Measurements from ENCODE around the gene CNTNAP5. TPM values are rescaled to one million over a fixed set of nuclear protein-coding genes. Genes with fewer than 3 reads are reported as not detected.

The CNTNAP5 gene
- total RNA-seq, 4 donors from 2014 or later, result 0.17 TPM; not detected in 3

- no peak overlapping the region for H3K4me3 ChIP-seq
- intact Hi-C loops (cut with DNase I), result no loop called here
- TF ChIP-seq EP300 (IDR thresholded peaks at IDR 0.05) (no peak), CTCF (IDR thresholded peaks at IDR 0.05) (no peak), POLR2A (IDR thresholded peaks at IDR 0.05; ENCODE audit: low read depth) (no peak), POLR2AphosphoS5 (IDR thresholded peaks at IDR 0.05) (no peak)
- no peaks in the 10 kb centered on the region for H3K27me3 ChIP-seq
- no peaks in the 10 kb centered on the region for H3K9me3 ChIP-seq
- H3K4me1 ChIP-seq, result peaks cover 6 to 36% (median 27%) of the 10 kb centered on the region in 4 donors
- H3K27ac ChIP-seq (replicated peaks in 1 of 4), result no peak overlapping the region
- DNase-seq (ENCODE audit: extremely low spot score), result no peak
- H3K36me3 ChIP-seq, result no peaks in the 10 kb centered on the region
- 72% methylated on average over 7 of the region's 7 CpGs for WGBS
Measured at GRCh38 chr2:124524155-124524915, 499.2 kb downstream of the CNTNAP5 start.

DNA sequence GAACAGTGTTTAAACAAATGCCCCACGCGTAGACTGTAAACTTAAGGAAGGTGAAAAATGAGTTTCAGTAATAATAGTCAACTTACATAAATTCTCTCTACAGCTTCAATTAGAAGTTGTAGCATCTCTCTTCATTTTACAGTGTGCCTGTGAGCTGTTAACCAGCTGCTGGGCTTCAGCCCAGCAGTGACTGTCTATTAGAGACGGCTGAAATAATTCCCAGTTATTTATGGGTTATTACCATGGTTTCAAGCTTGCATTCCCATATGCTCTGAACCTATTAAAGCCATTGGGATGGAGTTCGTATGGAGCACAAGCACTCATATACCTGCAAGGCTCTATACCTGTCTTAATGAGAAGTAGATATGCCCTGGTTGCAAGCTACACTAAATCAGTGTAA, 501.1 kb downstream of the CNTNAP5 start:
- WGBS, result 46% methylated on average over 4 of the region's 4 CpGs
- DNase-seq (ENCODE audit: extremely low spot score), result no peak

DNA sequence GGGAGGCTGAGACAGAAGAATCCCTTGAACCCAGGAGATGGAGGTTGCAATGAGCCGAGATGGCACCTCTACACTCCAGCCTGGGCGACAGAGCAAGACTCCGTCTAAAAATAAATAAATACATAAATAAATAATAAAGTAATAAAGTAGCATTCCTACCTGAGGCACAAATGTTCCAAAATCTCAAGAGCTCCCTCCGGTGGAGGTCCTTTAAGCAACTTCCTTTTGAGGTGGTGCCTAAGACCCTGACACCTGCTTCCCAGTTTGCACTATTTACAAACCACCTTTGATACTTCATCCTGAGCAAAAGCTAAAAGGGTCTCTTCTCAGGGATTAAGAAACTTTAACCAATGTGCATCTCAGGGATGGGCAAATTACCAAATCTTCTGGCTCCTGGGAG, 505.1 kb downstream of the CNTNAP5 start:
- H3K4me1 ChIP-seq, result peaks cover 7 to 23% (median 19%) of the 10 kb centered on the region in 4 donors
- no peaks in the 10 kb centered on the region for H3K27me3 ChIP-seq
- intact Hi-C loops (cut with DNase I), result no loop called here
- 88% methylated on average over 4 of the region's 4 CpGs for WGBS
- no peak for DNase-seq (ENCODE audit: extremely low spot score)
- no peak overlapping the region for H3K27ac ChIP-seq (replicated peaks in 1 of 4)
- H3K4me3 ChIP-seq, result no peak overlapping the region
- TF ChIP-seq POLR2AphosphoS5 (IDR thresholded peaks at IDR 0.05) (no peak), POLR2A (IDR thresholded peaks at IDR 0.05; ENCODE audit: low read depth) (no peak), CTCF (IDR thresholded peaks at IDR 0.05) (no peak), EP300 (IDR thresholded peaks at IDR 0.05) (no peak)
- no peaks in the 10 kb centered on the region for H3K9me3 ChIP-seq
- H3K36me3 ChIP-seq, result no peaks in the 10 kb centered on the region

More for the DNA sequence above, 501.1 kb downstream of the CNTNAP5 start:
- no peak overlapping the region for H3K27ac ChIP-seq (replicated peaks in 1 of 4)
- TF ChIP-seq CTCF (IDR thresholded peaks at IDR 0.05), result no peak
- no peak for TF ChIP-seq POLR2A (IDR thresholded peaks at IDR 0.05; ENCODE audit: low read depth)
- no peak for TF ChIP-seq POLR2AphosphoS5 (IDR thresholded peaks at IDR 0.05)
- no peak for TF ChIP-seq EP300 (IDR thresholded peaks at IDR 0.05)
- no peaks in the 10 kb centered on the region for H3K9me3 ChIP-seq
- H3K27me3 ChIP-seq, result no peaks in the 10 kb centered on the region
- H3K36me3 ChIP-seq, result no peaks in the 10 kb centered on the region
- H3K4me1 ChIP-seq, result peaks cover 6 to 25% (median 21%) of the 10 kb centered on the region in 4 donors
- H3K4me3 ChIP-seq, result no peak overlapping the region
- intact Hi-C loops (cut with DNase I), result no loop called here

- TF ChIP-seq CTCF (IDR thresholded peaks at IDR 0.05), result no peak
- no peak for TF ChIP-seq EP300 (IDR thresholded peaks at IDR 0.05)
- TF ChIP-seq POLR2A (IDR thresholded peaks at IDR 0.05; ENCODE audit: low read depth), result no peak
- no peak for TF ChIP-seq POLR2AphosphoS5 (IDR thresholded peaks at IDR 0.05)
- Histone ChIP-seq H3K9me3 (no peaks in the 10 kb centered on the region), H3K27ac (replicated peaks in 1 of 4) (no peak overlapping the region), H3K27me3 (no peaks in the 10 kb centered on the region), H3K4me3 (no peak overlapping the region), H3K36me3 (no peaks in the 10 kb centered on the region), H3K4me1 (peaks cover 7 to 45% (median 32%) of the 10 kb centered on the region in 4 donors)
- intact Hi-C loops (cut with DNase I), result no loop called here
- DNase-seq (ENCODE audit: extremely low spot score), result no peak
- WGBS, result 68% methylated on average over 7 of the region's 7 CpGs
Measured at GRCh38 chr2:124533226-124533954, 508.3 kb downstream of the CNTNAP5 start.

All from esophagus muscularis mucosa (tissue), 4 donors.